ENCODE measurements around the gene HTRA3.

- no peak for TF ChIP-seq CTCF (conservative IDR thresholded peaks at IDR 0.05)
- TF ChIP-seq ZFX (IDR thresholded peaks at IDR 0.05), result no peak
These were observed 5.4 kb upstream of the HTRA3 start for GRCh38 chr4:8264106-8264505.
